ENCODE measurements around the gene PICK1.

DNA sequence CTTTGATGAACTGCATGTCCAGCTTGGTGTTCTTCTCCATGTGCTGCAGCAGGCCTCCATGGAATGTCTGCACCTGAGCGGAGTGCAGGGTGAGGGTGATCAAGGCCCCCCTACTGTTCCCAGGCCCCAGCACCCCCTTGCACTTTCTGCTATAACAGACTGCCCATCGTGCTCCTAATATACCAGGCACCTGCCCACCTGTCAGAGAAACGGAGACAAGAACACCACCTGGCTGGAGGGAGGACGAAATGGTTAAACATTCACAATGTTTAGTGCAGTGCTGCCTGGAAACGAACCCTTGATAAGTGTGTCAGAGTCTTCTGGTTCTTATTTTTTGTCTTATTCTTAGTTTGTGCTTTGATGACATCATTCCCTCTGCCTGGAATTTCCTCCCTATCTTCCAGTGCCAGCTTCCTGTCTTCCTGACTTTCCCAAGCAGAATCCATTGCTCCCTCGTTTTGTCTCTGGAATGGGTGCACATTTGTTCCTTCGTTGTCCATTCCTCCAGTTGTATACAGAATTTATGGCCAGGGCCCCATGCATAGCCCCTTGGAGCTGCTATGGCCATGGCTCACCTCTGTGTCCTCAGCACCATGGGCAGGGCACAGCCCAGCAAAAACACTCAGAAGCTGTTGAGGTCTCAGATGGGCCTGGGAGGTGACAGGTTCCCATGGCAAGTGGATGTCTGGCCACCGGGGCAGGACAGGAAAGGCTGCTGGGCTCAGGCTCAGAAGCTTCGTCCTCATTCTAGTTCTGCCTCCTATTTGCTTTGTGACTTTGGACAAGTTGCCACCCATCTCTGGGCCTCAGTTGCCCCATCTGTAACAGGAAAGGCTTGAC lies 41.4 kb downstream of the PICK1 start:
- TF ChIP-seq EZH2 (IDR thresholded peaks at IDR 0.05; ENCODE audit: low read length, missing control alignments): no peak
- TF ChIP-seq, protein P1, sequence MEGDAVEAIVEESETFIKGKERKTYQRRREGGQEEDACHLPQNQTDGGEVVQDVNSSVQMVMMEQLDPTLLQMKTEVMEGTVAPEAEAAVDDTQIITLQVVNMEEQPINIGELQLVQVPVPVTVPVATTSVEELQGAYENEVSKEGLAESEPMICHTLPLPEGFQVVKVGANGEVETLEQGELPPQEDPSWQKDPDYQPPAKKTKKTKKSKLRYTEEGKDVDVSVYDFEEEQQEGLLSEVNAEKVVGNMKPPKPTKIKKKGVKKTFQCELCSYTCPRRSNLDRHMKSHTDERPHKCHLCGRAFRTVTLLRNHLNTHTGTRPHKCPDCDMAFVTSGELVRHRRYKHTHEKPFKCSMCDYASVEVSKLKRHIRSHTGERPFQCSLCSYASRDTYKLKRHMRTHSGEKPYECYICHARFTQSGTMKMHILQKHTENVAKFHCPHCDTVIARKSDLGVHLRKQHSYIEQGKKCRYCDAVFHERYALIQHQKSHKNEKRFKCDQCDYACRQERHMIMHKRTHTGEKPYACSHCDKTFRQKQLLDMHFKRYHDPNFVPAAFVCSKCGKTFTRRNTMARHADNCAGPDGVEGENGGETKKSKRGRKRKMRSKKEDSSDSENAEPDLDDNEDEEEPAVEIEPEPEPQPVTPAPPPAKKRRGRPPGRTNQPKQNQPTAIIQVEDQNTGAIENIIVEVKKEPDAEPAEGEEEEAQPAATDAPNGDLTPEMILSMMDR (conservative IDR thresholded peaks at IDR 0.05 in 1 of 2, IDR thresholded peaks at IDR 0.05 in 1 of 2; ENCODE audit: low read depth in 1 of 2, low read length in 2 of 2): no peak

All from fibroblast of lung (primary cell).